Upper lobe of right lung (tissue), 1 donor: ENCODE data around the gene NCSTN. TPM values are rescaled to one million over a fixed set of nuclear protein-coding genes. Genes with fewer than 3 reads are reported as not detected.

ENCODE experiments used
- ATAC-seq: fragments of 200-7000 bp; cut with Tn5 transposase; one replicate; pipeline ENCODE4 v1.9.1; 2020; ENCODE audit warnings: mild to moderate bottlenecking, moderate library complexity
- DNase-seq: peaks from one replicate; pipeline ENCODE4 v3.0.0-alpha.2; 2020
- H3K27ac ChIP-seq: fragments of 200-600 bp; one replicate; pipeline ENCODE4 v1.8.0; 2022
- H3K27me3 ChIP-seq: fragments of 200-600 bp; one replicate; pipeline ENCODE4 v1.8.0; 2022; ENCODE audit warnings: mild to moderate bottlenecking
- H3K36me3 ChIP-seq: fragments of 200-600 bp; one replicate; pipeline ENCODE4 v1.8.0; 2022
- H3K4me1 ChIP-seq: fragments of 200-600 bp; one replicate; pipeline ENCODE4 v1.8.0; 2022
- H3K4me3 ChIP-seq: fragments of 200-600 bp; one replicate; pipeline ENCODE4 v1.8.0; 2022; ENCODE audit warnings: mild to moderate bottlenecking
- H3K9me3 ChIP-seq: fragments of 200-600 bp; one replicate; pipeline ENCODE4 v1.8.0; 2022
- CTCF ChIP-seq: fragments of 200-600 bp; IDR thresholded peaks from one replicate; pipeline ENCODE4 v1.8.0; 2022; ENCODE audit warnings: antibody characterized with exemption
- intact Hi-C: fragments of 100-400 bp; cut with DNase I; formaldehyde crosslinking; loops from one replicate; pipeline ENCODE4 v1.11.0; 2022
- total RNA-seq: library from RNA; stranded (reverse); fragmentation: NEBNext Ultra II Directional; extraction: Animal tissue kit (Norgen Biotek cat#: 25700); gene quantifications from one replicate; pipeline ENCODE4 v1.2.1, GENCODE V29; 2021
- donor health status: DM: no; HTN: yes; CAD: no; lungs with severe emphysema.

Gene NCSTN
- total RNA-seq, 1 donor from 2014 or later = 91.9 TPM

GRCh38 chr1:160328184-160328583 lies 15.0 kb upstream of the NCSTN start:
- TF ChIP-seq CTCF = no peak
- Histone ChIP-seq H3K4me1 (no peaks in the 10 kb centered on the region), H3K36me3 (peaks cover 100% of the 10 kb centered on the region)

GRCh38 chr1:160330119-160330518 lies 13.1 kb upstream of the NCSTN start:
- H3K27me3 ChIP-seq = no peaks in the 10 kb centered on the region
- H3K27ac ChIP-seq = no peak overlapping the region
- H3K4me1 ChIP-seq = no peaks in the 10 kb centered on the region
- no peak overlapping the region for H3K4me3 ChIP-seq
- TF ChIP-seq CTCF = no peak
- no peaks in the 10 kb centered on the region for H3K9me3 ChIP-seq
- intact Hi-C loops = no loop called here
- ATAC-seq (no peak), DNase-seq (no peak)
- H3K36me3 ChIP-seq = peaks cover 100% of the 10 kb centered on the region

More at GRCh38 chr1:160328184-160328583, 15.0 kb upstream of the NCSTN start:
- DNase-seq (no peak), ATAC-seq (no peak)
- Histone ChIP-seq H3K27ac (no peak overlapping the region), H3K9me3 (no peaks in the 10 kb centered on the region), H3K4me3 (no peak overlapping the region), H3K27me3 (no peaks in the 10 kb centered on the region)
- intact Hi-C loops = no loop called here

GRCh38 chr1:160332516-160332915 lies 10.7 kb upstream of the NCSTN start:
- peaks cover 98% of the 10 kb centered on the region for H3K36me3 ChIP-seq
- H3K27me3 ChIP-seq = no peaks in the 10 kb centered on the region
- H3K9me3 ChIP-seq = no peaks in the 10 kb centered on the region
- no peak for ATAC-seq
- intact Hi-C loops = no loop called here
- H3K27ac ChIP-seq = no peak overlapping the region
- no peak for TF ChIP-seq CTCF
- H3K4me3 ChIP-seq = no peak overlapping the region
- DNase-seq = no peak
- H3K4me1 ChIP-seq = no peaks in the 10 kb centered on the region

GRCh38 chr1:160338580-160338979 lies 4.6 kb upstream of the NCSTN start:
- Histone ChIP-seq H3K4me1 (peaks cover 25% of the 10 kb centered on the region), H3K9me3 (no peaks in the 10 kb centered on the region), H3K4me3 (no peak overlapping the region), H3K27me3 (no peaks in the 10 kb centered on the region), H3K27ac (no peak overlapping the region), H3K36me3 (peaks cover 64% of the 10 kb centered on the region)
- TF ChIP-seq CTCF = no peak
- ATAC-seq (peak; percentile 52), DNase-seq (no peak)
- intact Hi-C loops = no loop called here

- no peak for TF ChIP-seq CTCF
- ATAC-seq (no peak), DNase-seq (no peak)
- intact Hi-C loops = no loop called here
- Histone ChIP-seq H3K27me3 (no peaks in the 10 kb centered on the region), H3K27ac (no peak overlapping the region), H3K36me3 (peaks cover 48% of the 10 kb centered on the region), H3K9me3 (no peaks in the 10 kb centered on the region), H3K4me3 (no peak overlapping the region), H3K4me1 (peaks cover 33% of the 10 kb centered on the region)
Measured at GRCh38 chr1:160340146-160340545, 3.0 kb upstream of the NCSTN start.

- H3K27me3 ChIP-seq = no peaks in the 10 kb centered on the region
- intact Hi-C loops = no loop called here
- H3K36me3 ChIP-seq = peaks cover 41% of the 10 kb centered on the region
- H3K27ac ChIP-seq = no peak overlapping the region
- ATAC-seq (no peak), DNase-seq (no peak)
- no peak for TF ChIP-seq CTCF
- H3K9me3 ChIP-seq = no peaks in the 10 kb centered on the region
- no peak overlapping the region for H3K4me3 ChIP-seq
- peaks cover 33% of the 10 kb centered on the region for H3K4me1 ChIP-seq
Measured at GRCh38 chr1:160340866-160341265, 2.3 kb upstream of the NCSTN start.
